Thoracic aorta (tissue), 2 donors: ENCODE data around the gene RAB40B. TPM values are rescaled to one million over a fixed set of nuclear protein-coding genes. Genes with fewer than 3 reads are reported as not detected.

Source experiments
- ATAC-seq: fragments of 150-250 bp; one replicate; pipeline ENCODE4 v1.8.0; 2017; ENCODE audit warnings: low read depth; ENCODE audit not compliant: insufficient number of reproducible peaks, low FRiP score
- DNase-seq: peaks from one replicate; pipeline ENCODE4 v3.0.0-alpha.2; 2020; ENCODE audit warnings: low spot score
- H3K27ac ChIP-seq, 2 donors: fragments of 200-600 bp; sonication (generic); 1 replicate in 1 of 2; 2 replicates in 1 of 2; pipeline ENCODE4 v1.5.1; 2016; ENCODE audit warnings: mild to moderate bottlenecking in 2 of 2, moderate library complexity in 2 of 2
- H3K27me3 ChIP-seq: fragments of 200-600 bp; sonication (generic); replicated peaks from 2 replicates; pipeline ENCODE4 v1.6.0; 2016; ENCODE audit warnings: mild to moderate bottlenecking; ENCODE audit not compliant: insufficient read depth
- H3K36me3 ChIP-seq: fragments of 200-600 bp; sonication (generic); one replicate; pipeline ENCODE4 v1.5.1; 2016
- H3K4me1 ChIP-seq, 2 donors: fragments of 200-600 bp; sonication (generic); 1 replicate in 1 of 2; 2 replicates in 1 of 2; pipeline versions ENCODE4 v1.5.1 to v1.6.0; 2016; ENCODE audit warnings: low read depth in 2 of 2, mild to moderate bottlenecking in 1 of 2; ENCODE audit not compliant: control insufficient read depth in 1 of 2
- H3K4me3 ChIP-seq: fragments of 200-600 bp; sonication (generic); 2 replicates; pipeline ENCODE4 v1.5.1; 2016; ENCODE audit warnings: mild to moderate bottlenecking
- H3K9me3 ChIP-seq: fragments of 200-600 bp; sonication (generic); 2 replicates; pipeline ENCODE4 v1.5.1; 2016
- total RNA-seq, 2 donors: library from RNA; depleted of rRNA; stranded (reverse); fragments of >200 nt; gene quantifications; one replicate each; pipeline versions ENCODE4 v1.1.0 to v1.2.3, GENCODE V29; 2016
- TF ChIP-seq, protein P1 (sequence below): fragments of 200-600 bp; sonication (generic); IDR thresholded peaks from one replicate; pipeline ENCODE4 v1.5.1; 2019; ENCODE audit warnings: antibody characterized with exemption

The RAB40B gene
- total RNA-seq, 2 donors from 2014 or later = 17.3 to 21.1 TPM

DNA sequence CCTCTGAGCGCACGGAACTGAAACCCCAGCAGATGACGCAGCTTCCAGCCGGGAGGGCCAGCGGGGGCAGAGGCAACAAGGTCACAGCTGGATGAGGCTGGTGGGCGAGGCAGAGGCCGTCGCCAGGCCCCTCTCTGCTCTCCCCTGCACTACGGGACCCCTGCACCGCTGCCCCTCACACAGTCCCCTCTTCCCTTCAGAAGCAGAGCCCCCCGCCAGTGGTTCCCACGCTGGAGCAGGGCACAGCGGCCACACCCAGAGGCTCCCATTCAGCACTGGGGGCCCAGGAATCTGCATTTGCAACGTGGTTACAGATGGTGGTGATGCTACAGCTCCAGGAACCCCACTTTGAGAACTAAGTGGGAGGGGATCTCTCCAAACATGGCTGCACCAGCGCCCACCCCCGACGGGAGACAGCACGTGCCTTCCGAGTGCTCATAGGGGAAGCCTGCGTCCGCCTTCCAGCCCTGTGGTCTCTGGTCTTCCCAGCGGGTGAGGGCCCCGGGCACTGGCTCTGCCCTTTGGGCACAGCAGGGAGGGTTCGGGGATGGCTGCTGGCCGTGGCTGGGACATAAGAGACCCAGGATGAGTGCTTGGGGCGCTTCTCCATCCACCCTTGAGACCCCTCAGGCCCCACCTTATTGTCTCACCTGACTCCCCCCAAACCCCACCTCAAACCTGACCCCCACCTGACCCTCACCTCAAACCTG, 4.7 kb upstream of the RAB40B start:
- TF ChIP-seq, protein P1, sequence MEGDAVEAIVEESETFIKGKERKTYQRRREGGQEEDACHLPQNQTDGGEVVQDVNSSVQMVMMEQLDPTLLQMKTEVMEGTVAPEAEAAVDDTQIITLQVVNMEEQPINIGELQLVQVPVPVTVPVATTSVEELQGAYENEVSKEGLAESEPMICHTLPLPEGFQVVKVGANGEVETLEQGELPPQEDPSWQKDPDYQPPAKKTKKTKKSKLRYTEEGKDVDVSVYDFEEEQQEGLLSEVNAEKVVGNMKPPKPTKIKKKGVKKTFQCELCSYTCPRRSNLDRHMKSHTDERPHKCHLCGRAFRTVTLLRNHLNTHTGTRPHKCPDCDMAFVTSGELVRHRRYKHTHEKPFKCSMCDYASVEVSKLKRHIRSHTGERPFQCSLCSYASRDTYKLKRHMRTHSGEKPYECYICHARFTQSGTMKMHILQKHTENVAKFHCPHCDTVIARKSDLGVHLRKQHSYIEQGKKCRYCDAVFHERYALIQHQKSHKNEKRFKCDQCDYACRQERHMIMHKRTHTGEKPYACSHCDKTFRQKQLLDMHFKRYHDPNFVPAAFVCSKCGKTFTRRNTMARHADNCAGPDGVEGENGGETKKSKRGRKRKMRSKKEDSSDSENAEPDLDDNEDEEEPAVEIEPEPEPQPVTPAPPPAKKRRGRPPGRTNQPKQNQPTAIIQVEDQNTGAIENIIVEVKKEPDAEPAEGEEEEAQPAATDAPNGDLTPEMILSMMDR = no peak
- Histone ChIP-seq H3K27me3 (no peaks in the 10 kb centered on the region), H3K4me3 (no peak overlapping the region), H3K27ac (no peak overlapping the region), H3K36me3 (no peaks in the 10 kb centered on the region), H3K4me1 (peaks cover 0 to 8% of the 10 kb centered on the region in 2 donors), H3K9me3 (no peaks in the 10 kb centered on the region)
- DNase-seq = no peak
- ATAC-seq = no peak

DNA sequence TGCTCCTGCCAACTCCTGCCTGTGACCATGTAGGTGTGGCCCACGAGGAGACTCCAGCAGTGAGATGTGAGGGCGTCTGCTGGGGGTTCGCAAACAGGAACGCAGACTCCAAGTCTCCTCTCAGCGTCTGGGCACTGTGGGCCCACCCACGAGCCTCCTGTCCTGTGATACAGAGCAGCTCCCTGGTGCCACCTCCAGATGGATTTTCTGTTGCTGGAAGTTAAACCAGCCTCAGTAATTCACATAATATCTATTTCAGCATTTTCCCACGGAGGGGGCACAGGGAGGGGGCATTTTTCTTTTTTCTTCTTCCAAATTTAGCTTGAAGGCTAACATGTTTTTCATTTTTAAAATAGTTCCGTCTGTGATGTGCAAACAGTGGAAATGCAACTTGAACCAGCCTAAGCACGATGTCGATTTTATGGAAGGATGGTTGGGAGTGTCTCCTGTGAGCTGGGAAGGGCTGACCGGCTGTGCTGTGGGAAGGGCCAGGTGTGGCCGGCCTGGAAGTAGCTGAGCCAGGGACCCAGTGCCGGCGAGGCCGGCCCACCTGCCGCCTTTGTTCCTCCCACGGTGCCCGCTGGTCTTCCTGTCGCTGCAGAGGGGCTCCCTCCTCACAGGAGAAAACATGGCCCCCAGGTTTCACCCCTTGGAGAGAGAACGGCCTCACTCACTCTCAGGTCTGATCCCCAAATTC, 3.9 kb upstream of the RAB40B start:
- no peak overlapping the region for H3K4me3 ChIP-seq

DNA sequence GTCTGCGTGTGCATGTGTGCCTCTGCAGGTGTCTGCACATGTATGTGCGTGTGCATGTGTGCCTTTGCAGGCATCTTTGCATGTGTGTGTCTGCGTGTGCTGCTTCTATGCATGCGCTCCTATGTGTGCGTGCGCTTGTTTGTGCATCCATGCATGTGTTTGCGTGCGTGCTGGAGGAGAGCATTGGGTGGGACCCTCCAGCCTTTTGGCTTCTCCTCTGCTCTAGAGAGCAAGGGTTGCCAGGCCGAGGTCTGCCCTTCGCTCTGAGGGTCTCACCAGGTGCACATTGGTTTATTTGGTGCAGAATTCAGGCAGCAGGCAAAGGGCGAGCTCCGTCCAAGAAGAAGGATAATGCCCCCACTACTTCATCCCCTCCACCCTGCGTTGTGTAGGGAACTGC, 1.1 kb upstream of the RAB40B start:
- no peak overlapping the region for H3K27ac ChIP-seq
- ATAC-seq = no peak
- H3K36me3 ChIP-seq = no peaks in the 10 kb centered on the region
- TF ChIP-seq, protein P1 = no peak
- DNase-seq = no peak
- no peaks in the 10 kb centered on the region for H3K27me3 ChIP-seq
- peak overlapping the region; percentile 92 for H3K4me3 ChIP-seq
- H3K4me1 ChIP-seq = peaks cover 7 to 21% of the 10 kb centered on the region in 2 donors
- H3K9me3 ChIP-seq = peaks cover 4% of the 10 kb centered on the region

More for the DNA sequence above, 3.9 kb upstream of the RAB40B start:
- no peaks in the 10 kb centered on the region for H3K27me3 ChIP-seq
- TF ChIP-seq, protein P1 = no peak
- no peak overlapping the region for H3K27ac ChIP-seq
- H3K9me3 ChIP-seq = no peaks in the 10 kb centered on the region
- H3K4me1 ChIP-seq = peaks cover 3 to 14% of the 10 kb centered on the region in 2 donors
- ATAC-seq = no peak
- DNase-seq = no peak
- no peaks in the 10 kb centered on the region for H3K36me3 ChIP-seq

DNA sequence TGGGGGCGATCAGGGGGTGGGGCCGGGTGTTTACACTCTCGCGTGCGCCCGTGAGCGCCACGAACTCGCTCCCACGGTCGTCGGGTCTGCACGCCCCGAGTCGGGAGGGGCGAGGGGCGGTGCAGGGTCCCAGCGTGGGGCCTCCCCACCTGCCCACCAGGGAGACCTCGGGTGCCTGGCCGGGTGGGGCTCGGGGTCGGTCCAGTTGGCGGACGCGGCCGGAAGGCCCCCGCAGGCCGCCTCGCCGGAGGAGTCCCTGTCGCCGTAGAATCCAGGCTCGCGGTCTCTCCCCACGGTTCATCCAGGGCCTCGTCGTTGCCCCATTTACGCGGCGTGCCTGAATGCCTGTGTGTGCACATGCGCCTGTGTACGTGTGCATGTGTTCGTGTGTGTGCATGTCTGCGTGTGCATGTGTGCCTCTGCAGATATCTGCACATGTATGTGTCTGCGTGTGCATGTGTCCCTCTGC, 510 bp upstream of the RAB40B start:
- TF ChIP-seq, protein P1 = no peak
- peaks cover 9% of the 10 kb centered on the region for H3K9me3 ChIP-seq
- no peaks in the 10 kb centered on the region for H3K36me3 ChIP-seq
- ATAC-seq (no peak), DNase-seq (no peak)
- peaks cover 7 to 21% of the 10 kb centered on the region in 2 donors for H3K4me1 ChIP-seq
- H3K27me3 ChIP-seq = no peaks in the 10 kb centered on the region
- peak overlapping the region in 1 of 2 donors; percentile 29 for H3K27ac ChIP-seq
- peak overlapping the region; percentile 92 for H3K4me3 ChIP-seq

DNA sequence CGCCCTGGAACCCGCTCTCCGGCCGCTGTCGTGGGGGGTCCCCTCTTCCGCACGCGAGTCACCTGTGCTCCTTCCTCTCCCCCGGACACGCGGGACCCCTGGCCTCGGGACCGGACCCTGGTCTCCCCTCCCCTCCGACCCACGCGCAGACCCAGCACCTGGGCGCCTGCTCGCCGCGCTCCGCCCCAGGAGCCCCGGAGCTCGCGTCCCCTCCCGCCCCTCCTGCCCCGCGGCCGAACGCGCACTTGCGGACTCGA, 762 bp downstream of the RAB40B start:
- ATAC-seq = no peak
- no peak overlapping the region for H3K27ac ChIP-seq
- TF ChIP-seq, protein P1 = no peak
- H3K36me3 ChIP-seq = no peaks in the 10 kb centered on the region
- H3K27me3 ChIP-seq = no peaks in the 10 kb centered on the region
- H3K4me1 ChIP-seq = peaks cover 7 to 21% of the 10 kb centered on the region in 2 donors
- no peak for DNase-seq
- H3K9me3 ChIP-seq = peaks cover 9% of the 10 kb centered on the region
- H3K4me3 ChIP-seq = peak overlapping the region; percentile 92
